Activated T-helper 2 cell treated with anti-CD3 and anti-CD28 coated beads, Interferon-gamma antibody, Interleukin-2, Interleukin-4, amounts not matched to agents 10 μg/mL and 5 μg/mL and 100 μg/mL, durations not matched to agents 14 hours and 24 hours and 36 hours (primary cell): ENCODE data around the gene ZNF229. TPM values are rescaled to one million over a fixed set of nuclear protein-coding genes. Genes with fewer than 3 reads are reported as not detected.
A peak's percentile ranks its signal among the peaks of the same experiment; 100 is the strongest.
"Not testable (repeated sequence)": the region's sequence is repeated elsewhere in the genome, so short reads cannot be mapped to it uniquely, and the experiment has no call there.

Source experiments
- DNase-seq: peaks from one replicate; pipeline ENCODE4 v3.0.0; 2021; ENCODE audit warnings: low spot score
- H3K27ac Mint-ChIP-seq: one replicate; pipeline ENCODE4 v1.8.0; 2021; ENCODE audit warnings: mixed read lengths
- H3K27me3 Mint-ChIP-seq: one replicate; pipeline ENCODE4 v1.8.0; 2021; ENCODE audit warnings: low read depth, mixed read lengths
- H3K36me3 Mint-ChIP-seq: one replicate; pipeline ENCODE4 v1.8.0; 2021; ENCODE audit warnings: low read depth, mixed read lengths
- H3K4me1 Mint-ChIP-seq: one replicate; pipeline ENCODE4 v1.8.0; 2021; ENCODE audit warnings: low read depth, mixed read lengths
- H3K4me3 Mint-ChIP-seq: one replicate; pipeline ENCODE4 v1.8.0; 2021; ENCODE audit warnings: low read depth, mild to moderate bottlenecking, moderate library complexity, mixed read lengths
- H3K9me3 Mint-ChIP-seq: one replicate; pipeline ENCODE4 v1.8.0; 2021; ENCODE audit warnings: mixed read lengths
- intact Hi-C: fragments of 100-400 bp; cut with micrococcal nuclease; formaldehyde crosslinking; loops from one replicate; pipeline ENCODE4 v1.15.1; 2023
- total RNA-seq: library from RNA; stranded (reverse); gene quantifications from 2 replicates; pipeline ENCODE4 v1.2.3, GENCODE V29; 2022

Gene ZNF229
- total RNA-seq, result 0.25 TPM in 1 of 2 replicates, not detected in the other

- DNase-seq, result peak; percentile 35
These were observed at the start of gene ZNF229 for GRCh38 chr19:44447916-44448674. TSS of gene ZNF229 (minus strand) at chr19:44448472. CDS start at chr19:44442847, 5,625 bp downstream.

GRCh38 chr19:44496711-44497110 lies 48.4 kb upstream of the ZNF229 start:
- no peaks in the 10 kb centered on the region for H3K27me3 Mint-ChIP-seq
- peaks cover 92% of the 10 kb centered on the region for H3K36me3 Mint-ChIP-seq
- DNase-seq, result no peak
- intact Hi-C loops, result loop anchor here (5.0 kb wide), 1 partner anchor 194 kb away; no protein-coding TSS in a partner anchor
- no peak overlapping the region for H3K27ac Mint-ChIP-seq
- peak overlapping the region; percentile 3 for H3K4me3 Mint-ChIP-seq
- peaks cover 21% of the 10 kb centered on the region for H3K4me1 Mint-ChIP-seq
- peaks cover 85% of the 10 kb centered on the region for H3K9me3 Mint-ChIP-seq

More at GRCh38 chr19:44447916-44448674, at the start of gene ZNF229:
- peaks cover 3% of the 10 kb centered on the region for H3K4me1 Mint-ChIP-seq
- no peak within 1 kb of the TSS for H3K27ac Mint-ChIP-seq
- H3K4me3 Mint-ChIP-seq, result peak within 1 kb of the TSS; percentile 60
- no peaks in the 10 kb centered on the region for H3K36me3 Mint-ChIP-seq
- no peaks in the 10 kb centered on the region for H3K27me3 Mint-ChIP-seq
- H3K9me3 Mint-ChIP-seq, result peaks cover 81% of the 10 kb centered on the region
- intact Hi-C loops, result no loop called here

GRCh38 chr19:44476559-44477408 lies 28.5 kb upstream of the ZNF229 start:
- Mint-ChIP-seq H3K4me1 (no peaks in the 10 kb centered on the region), H3K4me3 (no peak overlapping the region)

DNA sequence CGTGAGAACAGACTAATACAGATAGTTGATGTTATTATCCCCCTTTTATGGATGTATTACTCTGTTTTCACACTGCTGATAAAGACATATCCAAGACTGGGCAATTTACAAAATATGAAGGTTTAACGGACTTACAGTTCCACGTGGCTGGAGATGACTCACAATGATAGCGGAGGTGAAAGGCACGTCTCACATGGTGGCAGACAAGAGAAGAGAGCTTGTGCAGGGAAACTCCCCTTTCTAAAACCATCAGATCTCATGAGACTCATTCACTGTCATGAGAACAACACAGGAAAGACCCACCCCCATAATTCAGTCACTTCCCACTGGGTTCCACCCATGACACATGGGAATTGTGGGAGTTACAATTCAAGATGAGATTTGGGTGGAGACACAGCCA lies 20.5 kb upstream of the ZNF229 start:
- DNase-seq, H3K27ac Mint-ChIP-seq, H3K27me3 Mint-ChIP-seq, H3K4me1 Mint-ChIP-seq, H3K4me3 Mint-ChIP-seq, intact Hi-C loops: not testable (repeated sequence)
- H3K36me3 Mint-ChIP-seq, result peaks cover 17% of the 10 kb centered on the region
- H3K9me3 Mint-ChIP-seq, result peaks cover 90% of the 10 kb centered on the region

More at GRCh38 chr19:44476559-44477408, 28.5 kb upstream of the ZNF229 start:
- H3K27ac Mint-ChIP-seq, result no peak overlapping the region
- no peaks in the 10 kb centered on the region for H3K27me3 Mint-ChIP-seq
- H3K36me3 Mint-ChIP-seq, result peaks cover 90% of the 10 kb centered on the region
- no peak for DNase-seq
- intact Hi-C loops, result loop anchor here (1.0 kb wide), 1 partner anchor 24 kb away; the partner anchor contains the start of gene ZNF180
- H3K9me3 Mint-ChIP-seq, result peaks cover 100% of the 10 kb centered on the region

DNA sequence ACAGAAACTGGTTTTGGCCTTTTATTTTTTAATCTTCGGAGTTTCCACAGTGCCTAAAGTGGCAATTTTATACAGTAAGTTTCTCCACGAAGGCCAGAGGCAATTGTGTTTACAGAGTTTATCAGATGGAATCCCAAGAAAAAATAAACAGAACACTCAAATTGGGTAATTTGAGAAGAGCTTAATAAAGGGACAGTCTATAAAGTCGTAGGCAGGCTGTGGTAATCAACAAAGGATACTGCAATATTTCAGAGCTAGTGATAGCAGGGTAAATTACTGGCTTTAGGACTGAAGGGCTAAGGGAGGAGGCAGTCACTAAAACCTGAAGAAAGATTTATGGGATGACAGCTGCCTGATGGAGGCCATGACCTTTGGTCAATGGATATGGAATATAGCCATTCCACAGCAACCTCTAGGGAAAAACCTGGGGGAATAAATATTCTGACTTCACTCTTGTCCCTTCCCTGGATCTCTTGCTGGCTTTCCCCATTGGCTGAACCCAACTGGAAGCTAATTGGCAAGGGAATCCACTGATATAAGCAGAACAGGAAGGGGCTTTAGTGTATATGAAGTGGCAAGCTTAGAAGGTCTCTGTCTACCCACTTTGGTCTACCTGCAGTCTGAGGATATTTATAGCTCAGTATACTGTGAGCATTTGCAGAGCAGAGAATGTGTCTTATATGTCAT lies 14.5 kb upstream of the ZNF229 start:
- intact Hi-C loops, H3K27me3 Mint-ChIP-seq, H3K4me3 Mint-ChIP-seq, H3K36me3 Mint-ChIP-seq, H3K4me1 Mint-ChIP-seq, DNase-seq, H3K27ac Mint-ChIP-seq: not testable (repeated sequence)
- H3K9me3 Mint-ChIP-seq, result peaks cover 65% of the 10 kb centered on the region

DNA sequence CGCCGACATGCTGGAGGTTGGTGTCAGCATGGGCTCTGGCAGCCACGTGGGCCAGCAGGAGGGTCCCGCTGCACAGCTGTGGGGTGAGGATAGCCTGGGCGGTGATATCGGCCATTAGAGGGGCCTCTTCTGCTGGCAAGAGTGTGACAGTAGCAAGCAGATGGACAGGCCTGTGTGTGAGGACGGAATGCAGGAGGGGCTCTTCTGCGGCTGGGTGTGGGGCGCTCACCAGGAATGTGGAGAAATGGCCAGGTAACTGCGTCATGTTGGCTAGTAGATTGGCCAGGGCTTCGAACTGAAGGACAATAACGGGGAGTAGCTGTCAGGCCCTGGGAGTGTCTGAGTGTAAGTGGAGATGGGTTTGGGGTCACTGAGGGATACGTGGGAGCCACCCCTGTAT lies 7.7 kb upstream of the ZNF229 start:
- intact Hi-C loops, result not testable (repeated sequence)

DNA sequence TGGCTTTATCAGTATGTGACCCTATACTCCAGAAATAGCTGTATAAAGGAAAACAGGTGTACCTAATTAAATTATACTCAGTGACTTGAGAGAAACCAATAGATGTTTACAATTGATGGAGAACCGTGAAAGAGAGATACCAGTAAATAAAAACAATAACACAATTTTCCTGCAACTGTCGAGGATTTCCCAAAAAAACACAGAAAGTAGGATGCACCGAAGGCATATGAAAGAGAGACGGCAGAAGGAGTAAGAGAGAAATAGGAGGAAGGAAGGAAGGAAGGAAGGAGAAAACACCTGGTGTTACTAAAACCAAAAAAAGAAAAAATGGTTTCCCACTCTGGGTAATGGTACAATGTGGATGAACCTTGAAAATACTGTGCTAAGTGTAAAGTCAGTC lies 6.8 kb upstream of the ZNF229 start:
- Mint-ChIP-seq H3K9me3 (peaks cover 50% of the 10 kb centered on the region), H3K27ac (no peak overlapping the region), H3K36me3 (no peaks in the 10 kb centered on the region), H3K27me3 (no peaks in the 10 kb centered on the region), H3K4me3 (no peak overlapping the region), H3K4me1 (no peaks in the 10 kb centered on the region)
- intact Hi-C loops, result no loop called here
- no peak for DNase-seq

More for the DNA sequence above, 7.7 kb upstream of the ZNF229 start:
- H3K4me3 Mint-ChIP-seq, H3K36me3 Mint-ChIP-seq, H3K27me3 Mint-ChIP-seq, H3K4me1 Mint-ChIP-seq, DNase-seq, H3K27ac Mint-ChIP-seq: not testable (repeated sequence)
- H3K9me3 Mint-ChIP-seq, result peaks cover 45% of the 10 kb centered on the region

GRCh38 chr19:44452367-44452766 lies 4.1 kb upstream of the ZNF229 start:
- intact Hi-C loops, result no loop called here
- Mint-ChIP-seq H3K27ac (no peak overlapping the region), H3K4me3 (no peak overlapping the region), H3K9me3 (peaks cover 64% of the 10 kb centered on the region), H3K27me3 (no peaks in the 10 kb centered on the region), H3K4me1 (peaks cover 3% of the 10 kb centered on the region), H3K36me3 (no peaks in the 10 kb centered on the region)
- no peak for DNase-seq

- no peak for DNase-seq
- no peak overlapping the region for H3K27ac Mint-ChIP-seq
- no peak overlapping the region for H3K4me3 Mint-ChIP-seq
- no peaks in the 10 kb centered on the region for H3K36me3 Mint-ChIP-seq
- peaks cover 65% of the 10 kb centered on the region for H3K9me3 Mint-ChIP-seq
- intact Hi-C loops, result no loop called here
- no peaks in the 10 kb centered on the region for H3K27me3 Mint-ChIP-seq
- peaks cover 3% of the 10 kb centered on the region for H3K4me1 Mint-ChIP-seq
These were observed 3.4 kb upstream of the ZNF229 start for GRCh38 chr19:44451687-44452086.

DNA sequence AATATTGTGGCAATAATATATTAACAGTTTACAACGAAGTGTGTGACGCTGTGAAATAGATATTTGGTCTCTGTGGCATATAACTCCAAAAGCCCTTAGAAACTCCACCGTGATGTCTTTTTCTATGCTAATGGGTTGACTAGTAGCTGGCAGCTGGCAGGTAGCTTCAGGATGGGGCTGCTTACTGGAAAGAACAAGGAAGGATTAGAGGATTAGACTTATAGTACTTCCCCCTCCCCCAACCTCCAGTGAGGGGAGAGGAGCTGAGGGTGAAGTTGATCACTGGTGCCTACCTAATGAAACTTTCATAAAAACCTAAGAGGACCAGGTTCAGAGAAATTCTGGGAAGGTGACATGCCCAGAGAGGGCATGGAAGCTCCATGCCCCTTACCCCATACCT lies 9.8 kb downstream of the ZNF229 start:
- no peak overlapping the region for H3K27ac Mint-ChIP-seq
- no peak overlapping the region for H3K4me3 Mint-ChIP-seq
- H3K36me3 Mint-ChIP-seq, result no peaks in the 10 kb centered on the region
- no peaks in the 10 kb centered on the region for H3K27me3 Mint-ChIP-seq
- intact Hi-C loops, result no loop called here
- DNase-seq, result no peak
- peaks cover 69% of the 10 kb centered on the region for H3K9me3 Mint-ChIP-seq
- no peaks in the 10 kb centered on the region for H3K4me1 Mint-ChIP-seq

DNA sequence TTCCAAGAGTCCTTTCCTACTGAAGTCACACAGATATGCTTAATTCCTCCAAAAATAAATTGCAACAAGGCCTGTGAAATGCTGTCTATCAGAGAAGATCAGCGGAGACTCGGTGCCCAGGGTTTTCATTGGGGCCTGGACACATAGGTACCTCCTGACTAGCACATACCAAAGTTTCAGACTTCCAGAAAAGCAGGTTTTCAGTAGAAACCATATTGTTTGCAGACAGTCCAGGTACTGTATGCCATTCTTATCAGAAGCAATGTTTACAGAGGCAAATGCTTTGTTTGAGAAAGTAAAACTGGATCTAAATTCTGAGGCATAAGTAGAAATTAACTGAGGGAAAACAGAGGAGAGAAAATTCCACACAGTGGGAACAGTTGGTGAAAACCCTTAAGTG lies 12.8 kb downstream of the ZNF229 start:
- no peaks in the 10 kb centered on the region for H3K4me1 Mint-ChIP-seq

DNA sequence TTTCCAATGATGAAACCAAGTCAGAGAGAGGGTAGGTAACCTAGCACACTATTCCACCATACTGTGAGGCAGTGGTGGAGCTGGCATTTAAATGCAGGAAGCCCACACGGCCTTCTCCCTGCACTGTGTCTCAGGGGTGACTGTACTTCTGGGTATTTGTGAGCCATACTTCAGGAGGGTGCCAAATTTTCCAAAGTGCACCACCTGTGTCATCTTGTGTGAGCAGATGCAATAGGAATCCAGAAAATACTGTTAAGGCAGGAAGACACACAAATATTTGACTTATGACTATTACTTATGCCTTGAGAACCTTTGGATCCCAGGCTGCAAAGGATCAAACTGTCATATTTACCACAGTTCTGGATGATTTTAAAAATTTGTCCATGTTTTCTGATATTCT lies 17.3 kb downstream of the ZNF229 start:
- intact Hi-C loops, result no loop called here
- Mint-ChIP-seq H3K4me3 (no peak overlapping the region), H3K36me3 (no peaks in the 10 kb centered on the region), H3K27me3 (no peaks in the 10 kb centered on the region), H3K4me1 (no peaks in the 10 kb centered on the region), H3K9me3 (peaks cover 84% of the 10 kb centered on the region), H3K27ac (no peak overlapping the region)
- no peak for DNase-seq

More for the DNA sequence above, 12.8 kb downstream of the ZNF229 start:
- no peaks in the 10 kb centered on the region for H3K36me3 Mint-ChIP-seq
- no peak for DNase-seq
- H3K4me3 Mint-ChIP-seq, result no peak overlapping the region
- intact Hi-C loops, result no loop called here
- H3K9me3 Mint-ChIP-seq, result peaks cover 72% of the 10 kb centered on the region
- no peaks in the 10 kb centered on the region for H3K27me3 Mint-ChIP-seq
- H3K27ac Mint-ChIP-seq, result no peak overlapping the region
